Vagina (tissue), 2 donors: ENCODE measurements around the gene ZNF263.

Source experiments
- CTCF ChIP-seq, 3 experiments: fragments of 450-650 bp in 2 of 3; fragments of 200-600 bp in 1 of 3; sonication (generic) in 1 of 3; IDR thresholded peaks; one replicate each; pipeline ENCODE4 v1.5.1; 2017 to 2019; ENCODE audit warnings: antibody characterized with exemption in 3 of 3, mild to moderate bottlenecking in 2 of 3, moderate library complexity in 2 of 3
- POLR2AphosphoS5 ChIP-seq, 2 donors: sonication (generic); formaldehyde crosslinking; IDR thresholded peaks; one replicate each; pipeline ENCODE4 v1.9.0; 2017; ENCODE audit warnings: antibody characterized with exemption in 2 of 2, mild to moderate bottlenecking in 2 of 2, low read depth in 1 of 2; ENCODE audit not compliant: insufficient read depth in 1 of 2

DNA sequence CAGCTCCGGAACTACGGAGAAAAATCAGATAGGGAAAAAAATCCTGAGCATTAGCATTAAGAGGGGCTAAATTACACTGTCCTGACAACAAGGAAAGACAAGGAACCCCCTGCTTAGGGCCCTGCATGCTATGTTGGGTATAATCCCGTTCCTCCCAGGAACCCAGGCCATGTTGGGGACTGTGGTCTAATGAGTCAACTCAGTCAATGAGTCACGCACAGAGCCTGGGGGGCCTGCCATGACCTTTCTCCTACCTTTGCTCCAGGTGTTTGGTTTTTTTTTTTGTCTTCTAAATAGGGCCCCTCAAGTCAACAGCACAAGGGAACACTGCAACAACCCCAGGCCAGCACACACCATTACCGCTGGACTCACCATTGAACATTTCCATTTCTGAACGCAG is 39.4 kb upstream of the ZNF263 start:
- TF ChIP-seq CTCF (IDR thresholded peaks at IDR 0.05): no peak
- TF ChIP-seq POLR2AphosphoS5 (IDR thresholded peaks at IDR 0.05; ENCODE audit: insufficient read depth in 1 of 2, low read depth in 1 of 2): no peak
